ENCODE data around the gene KRTAP10-8.
"Not testable (repeated sequence)": the region's sequence is repeated elsewhere in the genome, so short reads cannot be mapped to it uniquely, and the experiment has no call there.

- not testable (repeated sequence) for TF ChIP-seq POLR2A, CTCF (IDR thresholded peaks at IDR 0.05)
Measured at GRCh38 chr21:44646366-44647221, 34.7 kb downstream of the KRTAP10-8 start, which contains the start of gene KRTAP10-11.
